Subcutaneous abdominal adipose tissue (tissue), 5 donors: ENCODE data around the gene ELOVL3.

Experiments used
- H3K27ac ChIP-seq: one replicate; pipeline ENCODE4 v1.7.0; 2013; ENCODE audit warnings: low read depth, mild to moderate bottlenecking, inconsistent platforms, low read length, moderate library complexity
- H3K27me3 ChIP-seq, 5 donors: one replicate each; pipeline ENCODE4 v1.7.0; 2013; ENCODE audit warnings: low read length in 5 of 5, inconsistent platforms in 1 of 5; ENCODE audit not compliant: control insufficient read depth in 5 of 5, insufficient read depth in 4 of 5
- H3K36me3 ChIP-seq, 5 donors: one replicate each; pipeline ENCODE4 v1.7.0; 2013; ENCODE audit warnings: low read length in 5 of 5; ENCODE audit not compliant: control insufficient read depth in 5 of 5, insufficient read depth in 5 of 5
- H3K4me1 ChIP-seq, 5 donors: one replicate each; pipeline ENCODE4 v1.7.0; 2013; ENCODE audit warnings: low read length in 5 of 5, mild to moderate bottlenecking in 3 of 5, moderate library complexity in 1 of 5; ENCODE audit not compliant: control insufficient read depth in 5 of 5, insufficient read depth in 5 of 5
- H3K4me3 ChIP-seq, 5 donors: one replicate each; pipeline ENCODE4 v1.7.0; 2013; ENCODE audit warnings: low read length in 5 of 5, low read depth in 1 of 5
- H3K9ac ChIP-seq, 5 donors: one replicate each; pipeline ENCODE4 v1.7.0; 2013; ENCODE audit warnings: low read length in 5 of 5, mild to moderate bottlenecking in 4 of 5, moderate library complexity in 3 of 5
- H3K9me3 ChIP-seq, 5 donors: one replicate each; pipeline ENCODE4 v1.7.0; 2013; ENCODE audit warnings: low read length in 5 of 5; ENCODE audit not compliant: control insufficient read depth in 5 of 5
- donor health status: healthy.
- donor health status: healthy.
- donor health status: healthy.
- donor health status: healthy.
- donor health status: healthy.

ELOVL3 gene

DNA sequence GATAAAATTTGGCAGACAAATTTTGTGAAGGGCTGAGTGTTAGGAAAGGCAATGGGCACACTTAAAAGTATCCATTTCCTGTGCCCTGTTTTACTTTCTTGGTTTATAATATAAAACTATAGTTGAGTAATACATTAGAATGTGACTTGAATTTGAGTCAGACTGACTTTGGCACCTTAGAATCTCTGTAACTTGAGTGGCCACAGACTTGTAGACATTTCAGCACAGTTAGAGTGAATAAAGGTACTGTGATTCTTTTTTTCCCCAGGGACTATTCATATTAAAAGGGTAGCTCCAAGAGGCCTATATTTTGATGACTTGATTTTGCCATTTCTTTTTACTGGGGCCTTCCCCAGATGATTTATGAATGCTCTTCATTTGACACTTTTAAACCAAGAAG is 41.6 kb downstream of the ELOVL3 start:
- Histone ChIP-seq H3K36me3 (peaks cover 0 to 5% (median 2%) of the 10 kb centered on the region in 5 donors), H3K27me3 (no peaks in the 10 kb centered on the region), H3K4me3 (no peak overlapping the region), H3K9ac (peak overlapping the region in 1 of 5 donors; percentile 11), H3K9me3 (no peaks in the 10 kb centered on the region), H3K27ac (peak overlapping the region; percentile 66), H3K4me1 (peaks cover 6 to 35% (median 25%) of the 10 kb centered on the region in 5 donors)

DNA sequence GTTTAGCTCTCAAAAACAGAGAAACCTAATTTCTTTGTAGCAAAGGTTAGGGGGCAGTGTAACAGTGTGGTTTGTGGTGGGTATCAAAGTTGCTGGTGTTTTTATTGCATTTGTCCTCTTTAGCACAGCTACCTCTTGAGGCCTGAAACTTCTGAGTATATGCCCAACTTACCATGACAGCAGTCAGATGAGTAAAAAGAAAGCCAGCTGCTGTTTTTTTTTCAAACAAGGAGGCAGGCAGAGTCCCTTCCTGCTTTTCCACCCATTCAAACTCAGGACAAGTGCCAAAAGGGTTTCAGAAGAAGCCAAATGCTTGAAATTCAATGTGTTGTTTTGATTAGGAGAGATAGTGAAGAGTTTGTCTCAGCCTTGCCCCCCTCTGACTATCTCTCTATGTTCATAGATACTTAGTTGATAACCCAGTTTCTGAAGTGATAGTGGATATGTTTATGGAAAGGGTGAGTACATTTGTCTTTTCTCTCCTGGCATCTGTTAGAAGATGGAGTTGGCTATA is 42.3 kb downstream of the ELOVL3 start:
- peak overlapping the region; percentile 66 for H3K27ac ChIP-seq
- no peak overlapping the region for H3K4me3 ChIP-seq
- no peaks in the 10 kb centered on the region for H3K27me3 ChIP-seq
- no peak overlapping the region for H3K9ac ChIP-seq
- peaks cover 0 to 5% (median 0%) of the 10 kb centered on the region in 5 donors for H3K36me3 ChIP-seq
- peaks cover 6 to 28% (median 19%) of the 10 kb centered on the region in 5 donors for H3K4me1 ChIP-seq
- H3K9me3 ChIP-seq: no peaks in the 10 kb centered on the region

DNA sequence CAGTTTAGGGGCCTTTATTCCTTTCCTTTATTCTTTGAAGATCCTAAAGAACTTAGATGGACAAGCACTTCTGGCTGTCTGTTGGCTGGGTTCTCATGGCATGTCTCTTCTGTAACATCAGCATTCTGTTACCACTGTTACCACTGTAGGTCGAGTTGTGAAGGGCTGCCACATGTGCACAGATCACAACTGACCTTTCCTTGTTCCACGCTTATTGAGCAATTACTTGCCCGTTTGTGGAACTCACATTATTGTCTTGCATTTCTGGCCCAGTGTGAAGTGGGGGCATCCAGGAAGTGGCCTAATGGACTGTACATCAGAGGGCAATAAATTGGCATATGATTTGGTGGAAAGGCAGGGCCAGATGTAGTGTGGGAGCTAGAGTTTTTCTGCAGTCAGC is 42.9 kb downstream of the ELOVL3 start:
- H3K36me3 ChIP-seq: peaks cover 0 to 3% (median 0%) of the 10 kb centered on the region in 5 donors
- no peaks in the 10 kb centered on the region for H3K27me3 ChIP-seq
- H3K9ac ChIP-seq: no peak overlapping the region
- H3K4me1 ChIP-seq: peaks cover 6 to 24% (median 20%) of the 10 kb centered on the region in 5 donors
- no peaks in the 10 kb centered on the region for H3K9me3 ChIP-seq
- no peak overlapping the region for H3K4me3 ChIP-seq
- H3K27ac ChIP-seq: peak overlapping the region; percentile 66

DNA sequence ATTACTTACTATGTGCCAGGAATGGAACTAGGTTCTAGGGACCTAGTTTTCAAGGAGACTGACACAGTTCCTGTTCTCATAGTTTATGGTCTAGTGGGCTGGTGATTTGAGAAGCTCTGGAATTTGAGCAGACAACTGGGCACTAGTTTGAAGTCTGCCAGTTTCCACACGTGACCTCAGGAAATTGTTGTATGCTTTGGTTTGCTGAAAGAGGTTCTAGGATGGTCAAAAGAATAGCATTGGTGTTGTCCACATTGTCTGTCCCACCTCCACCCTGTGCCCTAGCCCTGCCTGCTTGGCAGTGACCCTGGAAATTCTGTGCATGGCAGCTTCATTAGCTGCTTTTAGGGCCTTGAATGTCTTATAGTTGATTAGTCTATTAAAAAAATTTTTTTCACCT is 48.0 kb downstream of the ELOVL3 start:
- H3K36me3 ChIP-seq: no peaks in the 10 kb centered on the region
- no peak overlapping the region for H3K9ac ChIP-seq
- H3K9me3 ChIP-seq: no peaks in the 10 kb centered on the region
- no peaks in the 10 kb centered on the region for H3K27me3 ChIP-seq
- peaks cover 2 to 14% (median 6%) of the 10 kb centered on the region in 5 donors for H3K4me1 ChIP-seq
- H3K4me3 ChIP-seq: no peak overlapping the region
- no peak overlapping the region for H3K27ac ChIP-seq

DNA sequence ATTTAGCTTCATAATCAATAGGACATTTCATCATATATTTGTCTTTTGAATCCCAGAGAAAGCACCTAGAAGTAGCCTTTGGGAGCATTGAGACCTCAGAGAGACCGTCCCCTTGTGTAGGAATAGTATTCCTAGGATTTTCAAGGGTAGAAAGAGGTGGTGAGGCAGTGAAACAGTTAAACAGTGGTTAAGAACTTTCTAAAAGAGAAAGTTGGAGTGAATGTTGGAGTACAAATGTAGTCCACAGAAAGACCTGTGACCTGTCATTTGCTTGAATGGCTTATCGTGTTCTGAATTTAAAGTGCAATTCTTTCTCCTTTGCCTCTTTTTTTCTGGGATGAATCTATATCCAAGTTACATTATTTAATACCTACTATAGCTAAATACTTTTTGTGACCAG is 49.2 kb downstream of the ELOVL3 start:
- Histone ChIP-seq H3K27ac (no peak overlapping the region), H3K4me1 (peaks cover 2 to 14% (median 9%) of the 10 kb centered on the region in 5 donors), H3K9me3 (no peaks in the 10 kb centered on the region), H3K9ac (peak overlapping the region in 1 of 5 donors; percentile 28), H3K36me3 (no peaks in the 10 kb centered on the region), H3K27me3 (no peaks in the 10 kb centered on the region), H3K4me3 (no peak overlapping the region)

DNA sequence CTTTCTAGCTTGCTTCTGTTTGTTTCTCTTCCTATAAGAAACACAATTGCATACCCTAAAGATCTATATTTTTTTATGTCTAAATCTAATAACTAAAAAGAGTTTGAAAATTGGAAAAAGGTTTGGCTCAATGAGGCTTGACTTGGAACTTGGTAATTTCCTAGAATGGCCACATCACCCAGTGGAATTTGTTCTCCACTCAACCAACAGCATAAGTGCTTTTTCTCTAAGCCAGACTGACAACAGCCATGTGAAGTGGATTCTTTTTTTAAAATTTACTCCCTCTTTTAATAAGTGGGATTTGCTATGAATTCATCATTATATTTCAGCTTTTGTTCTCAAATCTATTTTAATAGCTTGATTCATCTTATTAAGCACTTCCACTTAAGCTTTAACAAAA is 53.0 kb downstream of the ELOVL3 start:
- no peak overlapping the region for H3K4me3 ChIP-seq
- peaks cover 4 to 20% (median 16%) of the 10 kb centered on the region in 5 donors for H3K4me1 ChIP-seq
- H3K27ac ChIP-seq: no peak overlapping the region
- H3K36me3 ChIP-seq: peaks cover 0 to 3% (median 0%) of the 10 kb centered on the region in 5 donors
- no peak overlapping the region for H3K9ac ChIP-seq
- H3K27me3 ChIP-seq: no peaks in the 10 kb centered on the region
- no peaks in the 10 kb centered on the region for H3K9me3 ChIP-seq
